Activated T-cell treated with anti-CD3 and anti-CD28 coated beads, Interleukin-2, amount 50 U/mL, for 72 hours (primary cell): Measurements from ENCODE around the gene ZNF407. TPM values are rescaled to one million over a fixed set of nuclear protein-coding genes. Genes with fewer than 3 reads are reported as not detected.
A peak's percentile ranks its signal among the peaks of the same experiment; 100 is the strongest.

ENCODE experiments used
- ATAC-seq, 2 donors: fragments of 150-1000 bp; cut with Tn5 transposase; replicated peaks in 1 of 2; 2 replicates each; pipeline ENCODE4 v1.10.0; 2021; ENCODE audit warnings: moderate library complexity in 2 of 2, mild to moderate bottlenecking in 1 of 2
- DNase-seq, 2 donors: peaks; one replicate each; pipeline ENCODE4 v3.0.0; 2021 to 2022; ENCODE audit warnings: mixed read lengths in 1 of 2
- H3K27ac Mint-ChIP-seq: one replicate; pipeline ENCODE4 v1.8.0; 2022; ENCODE audit warnings: mild to moderate bottlenecking, moderate library complexity, mixed read lengths
- H3K27me3 Mint-ChIP-seq: one replicate; pipeline ENCODE4 v1.8.0; 2022; ENCODE audit warnings: low read depth, mixed read lengths
- H3K36me3 Mint-ChIP-seq, 2 donors: one replicate each; pipeline ENCODE4 v1.8.0; 2022; ENCODE audit warnings: mixed read lengths in 2 of 2, mild to moderate bottlenecking in 1 of 2; ENCODE audit not compliant: insufficient read depth in 2 of 2
- H3K4me1 Mint-ChIP-seq: one replicate; pipeline ENCODE4 v1.8.0; 2022; ENCODE audit warnings: low read depth, mixed read lengths
- H3K4me3 Mint-ChIP-seq, 2 donors: one replicate each; pipeline ENCODE4 v1.8.0; 2022; ENCODE audit warnings: mild to moderate bottlenecking in 2 of 2, mixed read lengths in 2 of 2, moderate library complexity in 2 of 2
- H3K9me3 Mint-ChIP-seq, 2 donors: one replicate each; pipeline ENCODE4 v1.8.0; 2022; ENCODE audit warnings: mixed read lengths in 2 of 2
- total RNA-seq, 2 donors: library from RNA; stranded (reverse); gene quantifications; one replicate each; pipeline ENCODE4 v1.2.3, GENCODE V29; 2022

ZNF407 gene
- total RNA-seq, 2 donors from 2014 or later = 11.9 to 13.0 TPM

- no peak overlapping the region for H3K27ac Mint-ChIP-seq
- peaks cover 12% of the 10 kb centered on the region for H3K4me1 Mint-ChIP-seq
- no peak overlapping the region for H3K4me3 Mint-ChIP-seq
- no peaks in the 10 kb centered on the region for H3K9me3 Mint-ChIP-seq
- no peaks in the 10 kb centered on the region for H3K36me3 Mint-ChIP-seq
- ATAC-seq (no peak), DNase-seq (peak; percentile 17 to 22)
- H3K27me3 Mint-ChIP-seq = no peaks in the 10 kb centered on the region
Measured at GRCh38 chr18:74623047-74623816, 25.6 kb downstream of the ZNF407 start.

- peaks cover 12% of the 10 kb centered on the region for H3K4me1 Mint-ChIP-seq
- H3K36me3 Mint-ChIP-seq = no peaks in the 10 kb centered on the region
- H3K27me3 Mint-ChIP-seq = no peaks in the 10 kb centered on the region
- ATAC-seq = no peak
- no peak for DNase-seq
- H3K4me3 Mint-ChIP-seq = no peak overlapping the region
- no peaks in the 10 kb centered on the region for H3K9me3 Mint-ChIP-seq
- no peak overlapping the region for H3K27ac Mint-ChIP-seq
Measured at GRCh38 chr18:74624466-74624865, 26.8 kb downstream of the ZNF407 start.

GRCh38 chr18:74625157-74625556 lies 27.5 kb downstream of the ZNF407 start:
- Mint-ChIP-seq H3K9me3 (no peaks in the 10 kb centered on the region), H3K4me1 (peaks cover 12% of the 10 kb centered on the region), H3K4me3 (no peak overlapping the region), H3K27me3 (no peaks in the 10 kb centered on the region), H3K27ac (no peak overlapping the region), H3K36me3 (no peaks in the 10 kb centered on the region)
- DNase-seq = no peak
- no peak for ATAC-seq

GRCh38 chr18:74626049-74626874 lies 28.6 kb downstream of the ZNF407 start:
- Mint-ChIP-seq H3K36me3 (no peaks in the 10 kb centered on the region), H3K4me3 (no peak overlapping the region), H3K9me3 (no peaks in the 10 kb centered on the region), H3K27ac (no peak overlapping the region), H3K27me3 (no peaks in the 10 kb centered on the region), H3K4me1 (peaks cover 24% of the 10 kb centered on the region)
- no peak for ATAC-seq
- DNase-seq = no peak

- H3K27ac Mint-ChIP-seq = peak overlapping the region; percentile 96
- DNase-seq = no peak
- no peaks in the 10 kb centered on the region for H3K27me3 Mint-ChIP-seq
- no peak for ATAC-seq
- peaks cover 55% of the 10 kb centered on the region for H3K4me1 Mint-ChIP-seq
- no peaks in the 10 kb centered on the region for H3K9me3 Mint-ChIP-seq
- peak overlapping the region; percentile 70 to 92 for H3K4me3 Mint-ChIP-seq
- H3K36me3 Mint-ChIP-seq = peaks cover 0 to 10% of the 10 kb centered on the region in 2 donors
Measured at GRCh38 chr18:74630804-74631203, 33.1 kb downstream of the ZNF407 start.

DNA sequence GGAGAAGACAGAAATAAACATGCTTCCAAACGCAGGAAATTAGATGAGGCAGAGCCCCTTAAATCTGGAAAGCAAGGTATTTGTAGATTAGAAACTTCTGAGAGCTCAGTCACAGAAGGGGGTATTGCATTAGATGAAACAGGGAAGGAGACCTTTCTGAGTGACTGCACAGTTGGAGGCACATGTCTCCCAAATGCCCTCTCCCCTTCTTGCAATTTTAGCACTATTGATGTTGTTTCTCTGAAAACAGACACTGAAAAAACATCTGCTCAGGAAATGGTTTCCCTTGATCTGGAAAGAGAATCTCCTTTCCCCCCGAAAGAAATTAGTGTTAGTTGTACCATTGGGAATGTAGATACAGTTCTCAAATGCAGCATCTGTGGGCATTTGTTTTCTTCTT lies 33.5 kb downstream of the ZNF407 start:
- peak overlapping the region; percentile 96 for H3K27ac Mint-ChIP-seq
- no peaks in the 10 kb centered on the region for H3K27me3 Mint-ChIP-seq
- ATAC-seq = no peak
- H3K36me3 Mint-ChIP-seq = peaks cover 0 to 10% of the 10 kb centered on the region in 2 donors
- H3K4me1 Mint-ChIP-seq = peaks cover 55% of the 10 kb centered on the region
- peak overlapping the region; percentile 70 to 92 for H3K4me3 Mint-ChIP-seq
- H3K9me3 Mint-ChIP-seq = no peaks in the 10 kb centered on the region
- DNase-seq = no peak

GRCh38 chr18:74631623-74632350 lies 34.1 kb downstream of the ZNF407 start:
- ATAC-seq (peak; percentile 64 to 65), DNase-seq (no peak)
- Mint-ChIP-seq H3K36me3 (peaks cover 0 to 10% of the 10 kb centered on the region in 2 donors), H3K27me3 (no peaks in the 10 kb centered on the region), H3K9me3 (no peaks in the 10 kb centered on the region), H3K4me1 (peaks cover 49% of the 10 kb centered on the region), H3K4me3 (peak overlapping the region; percentile 70 to 92), H3K27ac (peak overlapping the region; percentile 96)

DNA sequence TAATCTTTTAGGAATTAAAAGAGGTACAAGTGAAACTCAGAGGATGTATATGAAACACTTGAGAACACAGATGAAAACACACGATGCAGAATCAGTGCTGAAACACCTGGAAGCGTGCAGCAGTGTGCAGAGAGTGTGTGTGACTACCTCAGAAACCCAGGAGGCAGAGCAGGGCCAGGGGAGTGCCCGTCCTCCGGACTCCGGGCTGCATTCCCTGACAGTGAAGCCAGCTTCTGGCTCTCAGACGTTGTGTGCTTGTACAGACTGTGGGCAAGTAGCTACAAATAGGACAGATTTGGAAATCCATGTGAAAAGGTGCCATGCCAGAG lies 34.6 kb downstream of the ZNF407 start:
- Mint-ChIP-seq H3K36me3 (peaks cover 0 to 10% of the 10 kb centered on the region in 2 donors), H3K27me3 (no peaks in the 10 kb centered on the region), H3K27ac (peak overlapping the region; percentile 96), H3K9me3 (no peaks in the 10 kb centered on the region), H3K4me1 (peaks cover 45% of the 10 kb centered on the region), H3K4me3 (peak overlapping the region; percentile 70 to 92)
- ATAC-seq (peak; percentile 50 to 51), DNase-seq (no peak)

DNA sequence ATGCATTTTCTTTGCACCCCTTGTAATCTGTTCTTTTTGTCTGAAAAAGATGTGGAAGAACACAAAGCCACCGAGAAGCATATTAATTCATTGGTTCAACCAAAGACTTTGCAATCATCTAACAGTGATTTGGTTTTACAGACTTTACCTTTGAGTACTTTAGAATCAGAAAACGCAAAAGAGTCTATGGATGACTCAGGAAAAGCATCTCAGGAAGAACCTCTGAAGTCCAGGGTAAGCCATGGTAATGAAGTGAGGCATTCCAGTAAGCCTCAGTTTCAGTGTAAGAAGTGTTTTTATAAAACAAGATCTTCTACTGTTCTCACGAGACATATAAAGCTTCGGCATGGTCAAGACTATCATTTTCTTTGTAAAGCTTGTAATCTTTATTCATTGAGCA lies 35.2 kb downstream of the ZNF407 start:
- DNase-seq (no peak), ATAC-seq (peak; percentile 21 to 52)
- Mint-ChIP-seq H3K27ac (peak overlapping the region; percentile 96), H3K4me1 (peaks cover 42% of the 10 kb centered on the region), H3K27me3 (no peaks in the 10 kb centered on the region), H3K9me3 (no peaks in the 10 kb centered on the region), H3K4me3 (peak overlapping the region; percentile 70 to 92), H3K36me3 (peaks cover 0 to 10% of the 10 kb centered on the region in 2 donors)

DNA sequence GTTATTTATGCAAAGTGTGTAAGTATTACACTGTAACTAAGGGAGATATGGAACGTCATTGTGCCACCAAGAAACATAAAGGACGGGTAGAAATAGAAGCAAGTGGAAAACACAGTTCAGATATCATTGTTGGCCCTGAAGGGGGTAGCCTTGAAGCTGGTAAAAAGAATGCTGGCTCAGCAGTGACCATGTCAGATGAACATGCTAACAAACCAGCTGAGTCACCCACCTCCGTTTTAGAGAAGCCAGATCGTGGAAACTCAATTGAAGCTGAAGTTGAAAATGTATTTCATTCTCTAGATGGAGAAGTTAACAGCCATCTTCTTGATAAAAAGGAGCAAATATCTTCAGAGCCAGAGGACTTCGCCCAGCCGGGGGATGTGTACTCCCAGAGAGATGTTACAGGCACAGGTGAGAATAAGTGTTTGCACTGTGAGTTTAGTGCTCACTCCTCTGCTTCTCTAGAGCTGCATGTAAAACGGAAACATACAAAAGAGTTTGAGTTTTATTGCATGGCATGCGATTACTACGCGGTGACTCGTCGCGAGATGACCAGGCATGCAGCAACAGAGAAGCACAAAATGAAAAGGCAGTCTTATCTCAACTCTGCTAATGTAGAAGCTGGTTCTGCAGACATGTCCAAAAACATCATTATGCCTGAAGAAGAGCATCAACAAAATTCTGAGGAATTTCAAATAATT lies 36.1 kb downstream of the ZNF407 start:
- no peaks in the 10 kb centered on the region for H3K27me3 Mint-ChIP-seq
- H3K9me3 Mint-ChIP-seq = no peaks in the 10 kb centered on the region
- peaks cover 42% of the 10 kb centered on the region for H3K4me1 Mint-ChIP-seq
- ATAC-seq = peak; percentile 58 to 72
- H3K36me3 Mint-ChIP-seq = peaks cover 0 to 10% of the 10 kb centered on the region in 2 donors
- H3K27ac Mint-ChIP-seq = peak overlapping the region; percentile 43
- H3K4me3 Mint-ChIP-seq = peak overlapping the region in 1 of 2 donors; percentile 92
- peak; percentile 36 to 38 for DNase-seq

- Mint-ChIP-seq H3K36me3 (peaks cover 0 to 10% of the 10 kb centered on the region in 2 donors), H3K27me3 (no peaks in the 10 kb centered on the region), H3K9me3 (no peaks in the 10 kb centered on the region), H3K4me3 (no peak overlapping the region), H3K27ac (no peak overlapping the region), H3K4me1 (peaks cover 40% of the 10 kb centered on the region)
- DNase-seq = no peak
- no peak for ATAC-seq
Measured at GRCh38 chr18:74635224-74635975, 37.7 kb downstream of the ZNF407 start.

DNA sequence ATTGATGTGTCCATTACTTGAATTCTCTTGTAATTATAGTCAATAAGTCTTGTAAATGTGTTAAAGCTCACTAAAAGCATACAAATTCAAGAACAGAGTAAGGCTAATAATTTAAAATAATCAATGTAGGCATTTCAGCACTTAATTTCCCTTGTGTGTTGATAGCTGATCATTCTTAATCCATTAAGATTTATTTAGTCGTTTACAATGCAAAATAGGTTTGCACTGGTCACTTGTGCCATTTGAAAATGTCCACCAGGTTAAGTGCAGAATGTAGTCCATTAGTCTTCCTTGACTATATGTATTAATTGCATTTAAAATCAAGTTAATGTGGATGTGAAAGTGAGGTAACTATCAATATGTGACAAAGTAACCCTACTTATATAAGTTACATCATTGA lies 39.4 kb downstream of the ZNF407 start:
- Mint-ChIP-seq H3K27me3 (no peaks in the 10 kb centered on the region), H3K36me3 (peaks cover under 1 to 10% of the 10 kb centered on the region in 2 donors), H3K4me3 (no peak overlapping the region), H3K27ac (no peak overlapping the region), H3K4me1 (peaks cover 23% of the 10 kb centered on the region), H3K9me3 (no peaks in the 10 kb centered on the region)
- DNase-seq (no peak), ATAC-seq (no peak)
